Measurements from ENCODE around the gene EIF6.
A peak's percentile ranks its signal among the peaks of the same experiment; 100 is the strongest.

- TF ChIP-seq POLR2A (IDR thresholded peaks at IDR 0.05) (no peak), CTCF (IDR thresholded peaks at IDR 0.05) (no peak), EP300 (IDR thresholded peaks at IDR 0.05) (peak in 1 of 2 donors; percentile 59)
Observed at GRCh38 chr20:35284267-35284991, at the start of gene EIF6.

All from tibial nerve (tissue), 4 donors.